ENCODE results near the gene GALK1.

GALK1 gene

DNA sequence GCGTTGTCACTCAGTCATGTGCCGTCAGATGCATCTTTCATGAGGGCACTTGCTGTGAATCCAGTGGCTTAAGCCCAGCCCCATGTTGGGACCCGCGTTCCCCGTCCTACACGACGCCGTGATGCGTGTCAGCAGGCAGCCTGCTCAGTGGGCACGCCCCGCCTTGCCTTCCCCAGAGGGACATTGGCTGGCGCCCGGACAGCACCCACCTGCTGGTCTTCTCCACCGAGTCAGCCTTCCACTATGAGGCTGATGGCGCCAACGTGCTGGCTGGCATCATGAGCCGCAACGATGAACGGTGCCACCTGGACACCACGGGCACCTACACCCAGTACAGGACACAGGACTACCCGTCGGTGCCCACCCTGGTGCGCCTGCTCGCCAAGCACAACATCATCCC is 34.9 kb downstream of the GALK1 start:
- no peak for DNase-seq (ENCODE audit: extremely low read depth in 1 of 2, low read depth in 1 of 2)

DNA sequence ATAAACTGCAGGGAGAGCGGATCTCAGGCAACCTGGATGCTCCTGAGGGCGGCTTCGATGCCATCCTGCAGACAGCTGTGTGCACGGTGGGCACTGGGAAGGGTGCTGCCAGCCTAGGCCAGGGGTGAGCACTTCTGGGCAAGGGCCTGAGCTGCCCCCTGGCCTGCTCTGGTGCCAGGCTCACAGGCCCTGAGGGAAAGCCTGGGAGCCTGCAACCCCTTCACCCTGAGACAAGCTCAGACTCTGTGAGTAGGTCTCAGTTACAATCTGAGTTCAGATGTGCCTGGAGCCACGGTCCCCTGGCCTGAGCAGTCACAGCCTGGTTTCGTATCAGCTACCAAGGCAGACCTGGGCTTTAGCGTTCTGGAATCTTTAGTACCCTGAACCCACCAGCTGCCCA is 35.6 kb downstream of the GALK1 start:
- no peak for DNase-seq (ENCODE audit: extremely low read depth in 1 of 2, low read depth in 1 of 2)

DNA sequence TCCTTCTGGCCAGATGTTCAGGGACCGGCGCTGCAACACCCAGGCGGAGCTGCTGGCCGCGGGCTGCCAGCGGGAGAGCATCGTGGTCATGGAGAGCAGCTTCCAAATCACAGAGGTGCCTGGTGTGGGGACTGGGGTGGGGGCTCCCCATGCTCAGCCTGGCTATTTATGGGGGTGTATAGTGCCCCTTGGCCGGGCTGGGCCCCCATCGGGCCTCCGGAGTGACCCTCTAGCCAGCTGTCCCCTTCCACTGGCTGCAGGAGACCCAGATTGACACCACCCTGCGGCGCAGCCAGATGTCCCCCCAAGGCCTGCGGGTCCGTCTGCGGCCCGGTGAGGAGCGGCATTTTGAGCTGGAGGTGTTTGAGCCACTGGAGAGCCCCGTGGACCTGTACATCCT is 37.6 kb downstream of the GALK1 start:
- no peak for DNase-seq (ENCODE audit: extremely low read depth in 1 of 2, low read depth in 1 of 2)

DNA sequence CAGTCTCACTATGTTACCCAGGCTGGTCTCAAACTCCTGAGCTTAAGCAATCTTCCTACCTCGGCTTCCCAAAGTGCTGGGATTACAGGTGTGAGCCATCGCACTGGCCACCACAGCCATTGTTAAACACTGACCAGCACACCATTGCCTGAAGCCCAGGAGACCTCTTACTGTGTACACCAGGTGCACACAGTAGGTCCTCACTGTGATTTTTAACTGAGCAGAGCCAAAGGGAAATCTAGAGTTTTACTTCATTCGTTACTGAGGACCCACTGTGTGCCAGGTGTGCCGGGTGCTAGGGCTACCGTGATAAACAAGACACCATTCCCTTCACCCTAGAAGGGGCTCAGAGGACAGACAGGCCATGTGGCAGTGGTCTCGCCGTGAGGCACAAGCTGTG is 39.5 kb downstream of the GALK1 start:
- DNase-seq (ENCODE audit: extremely low read depth in 1 of 2, low read depth in 1 of 2) = no peak

DNA sequence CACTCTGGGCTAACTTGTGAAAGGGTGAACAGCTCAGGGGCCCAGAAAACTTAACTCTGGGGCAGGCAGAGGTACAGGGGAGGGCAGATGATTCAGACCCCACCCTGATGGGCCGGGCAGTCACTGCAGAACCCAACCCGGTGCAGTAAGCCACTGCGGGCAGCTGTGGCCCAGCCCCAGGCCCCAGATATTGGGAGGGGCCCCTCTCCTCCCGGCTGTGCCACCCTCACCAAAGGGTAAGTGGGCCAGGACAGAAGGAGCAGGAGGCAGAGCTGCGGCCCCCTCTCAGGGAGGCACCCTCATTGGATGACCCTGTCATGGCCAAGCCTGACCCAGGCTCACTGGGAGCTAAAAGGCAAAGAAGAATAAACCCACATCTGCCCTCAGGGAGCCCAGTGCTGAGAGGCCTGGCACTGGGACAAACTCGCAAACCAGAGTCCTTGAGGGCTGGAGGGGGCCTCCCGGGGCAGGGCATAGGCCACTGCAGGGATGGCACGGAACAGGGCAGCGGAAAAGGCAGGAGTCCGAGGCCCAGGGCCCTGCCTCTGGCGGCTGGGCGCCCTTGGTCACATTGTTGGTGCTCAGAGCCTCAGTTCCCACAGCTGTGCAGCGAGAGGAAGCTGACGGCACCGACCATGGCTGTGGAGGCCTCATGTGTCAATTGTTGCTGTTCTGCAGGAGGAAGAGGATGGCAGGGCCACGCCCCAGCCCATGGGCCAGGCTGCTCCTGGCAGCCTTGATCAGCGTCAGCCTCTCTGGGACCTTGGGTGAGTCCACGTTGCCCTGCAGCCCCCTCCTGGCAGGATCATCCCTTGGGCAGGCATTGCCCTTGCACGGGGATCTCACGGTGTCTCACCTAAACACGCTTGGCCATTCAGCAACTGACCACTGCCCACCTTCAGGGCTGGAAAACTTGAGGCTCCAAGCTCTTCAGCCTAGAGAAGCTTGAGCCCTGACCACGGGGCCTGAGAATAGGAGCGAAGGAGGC is 40.7 kb downstream of the GALK1 start:
- no peak for DNase-seq (ENCODE audit: extremely low read depth in 1 of 2, low read depth in 1 of 2)

DNA sequence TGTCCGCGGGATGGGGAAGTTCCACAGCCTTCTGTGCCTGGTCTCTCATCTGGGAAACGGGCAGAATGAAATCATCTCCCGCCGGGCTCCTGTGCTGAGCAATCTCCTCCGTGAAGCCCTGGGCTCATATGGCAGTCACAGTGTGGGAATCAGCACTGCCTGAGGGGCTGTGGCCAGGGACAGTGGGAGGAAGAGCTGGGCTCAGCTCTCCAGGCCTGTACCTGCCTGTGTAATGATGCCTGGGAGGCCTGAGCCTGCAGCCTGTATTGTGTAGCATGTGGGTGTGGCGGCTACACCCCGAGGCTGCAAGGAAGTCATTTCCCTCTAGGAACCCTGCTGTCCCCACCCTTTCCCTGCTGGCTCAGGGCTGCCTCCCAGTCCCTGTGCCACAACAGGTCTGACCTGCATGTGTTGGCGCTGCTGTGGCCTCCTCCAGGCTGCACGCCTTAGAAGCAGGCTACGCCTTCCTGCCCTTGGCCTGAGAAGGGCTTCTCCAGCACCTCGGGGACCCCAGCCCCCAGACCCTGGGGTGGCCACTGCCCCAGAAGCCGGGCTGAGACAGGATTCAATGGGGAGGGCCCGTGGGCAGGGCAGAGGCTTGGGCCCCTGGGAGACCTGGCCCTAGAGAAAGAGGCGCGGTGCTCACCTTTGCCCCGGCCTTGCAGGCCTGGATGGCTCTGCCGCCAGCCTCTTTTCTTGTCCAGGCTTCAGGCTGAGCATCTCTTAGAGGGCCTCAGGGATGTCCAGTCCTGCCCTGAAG is 41.6 kb downstream of the GALK1 start:
- DNase-seq (ENCODE audit: extremely low read depth in 1 of 2, low read depth in 1 of 2) = no peak

DNA sequence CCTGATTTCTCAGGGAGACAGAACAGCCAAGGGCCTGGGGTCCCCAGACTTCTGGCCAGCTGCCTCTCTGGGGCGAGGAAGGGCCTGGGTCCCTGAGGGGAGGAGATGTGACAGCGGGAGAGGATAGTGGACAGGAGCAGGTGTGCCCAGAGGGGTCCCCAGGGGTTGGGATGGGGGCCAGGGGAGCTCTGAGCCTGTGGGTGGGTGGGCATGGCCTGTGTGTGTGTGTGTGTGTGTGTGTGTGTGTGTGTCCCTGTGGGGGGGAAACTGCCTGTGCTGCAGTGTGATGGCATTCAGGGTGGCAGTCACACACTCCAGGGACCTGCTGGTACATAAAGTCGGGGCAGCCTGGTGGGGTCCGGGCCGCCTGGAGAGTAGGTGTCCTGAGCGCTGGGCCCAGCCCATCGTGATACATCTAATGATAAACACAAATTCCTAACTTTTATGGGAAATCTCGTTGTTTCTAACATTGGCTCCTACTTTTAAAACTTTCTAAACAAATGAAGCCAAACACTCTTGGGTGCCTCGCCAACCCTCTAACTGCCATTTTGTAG is 42.4 kb downstream of the GALK1 start:
- DNase-seq (ENCODE audit: extremely low read depth in 1 of 2, low read depth in 1 of 2) = no peak

DNA sequence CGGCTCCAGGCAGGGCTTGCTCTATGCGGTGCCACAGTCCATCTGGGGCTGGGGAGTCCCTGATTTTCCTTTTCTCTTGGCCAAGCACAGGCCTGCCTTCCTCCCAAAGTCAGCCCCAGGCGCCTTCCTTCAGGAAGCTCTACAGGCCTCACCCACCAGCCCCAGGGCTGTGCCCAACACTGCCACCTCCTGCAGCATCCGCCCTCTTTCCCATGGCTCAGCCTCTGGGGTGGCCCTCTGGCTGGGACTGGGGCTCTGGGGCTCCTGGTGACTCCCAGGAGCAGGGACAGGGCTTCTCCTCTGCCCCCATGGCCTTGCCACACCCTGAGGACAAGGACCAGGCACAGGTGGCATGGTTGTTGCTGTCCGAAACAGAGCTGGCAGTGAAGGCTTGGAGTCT is 42.9 kb downstream of the GALK1 start:
- DNase-seq (ENCODE audit: extremely low read depth in 1 of 2, low read depth in 1 of 2) = no peak

DNA sequence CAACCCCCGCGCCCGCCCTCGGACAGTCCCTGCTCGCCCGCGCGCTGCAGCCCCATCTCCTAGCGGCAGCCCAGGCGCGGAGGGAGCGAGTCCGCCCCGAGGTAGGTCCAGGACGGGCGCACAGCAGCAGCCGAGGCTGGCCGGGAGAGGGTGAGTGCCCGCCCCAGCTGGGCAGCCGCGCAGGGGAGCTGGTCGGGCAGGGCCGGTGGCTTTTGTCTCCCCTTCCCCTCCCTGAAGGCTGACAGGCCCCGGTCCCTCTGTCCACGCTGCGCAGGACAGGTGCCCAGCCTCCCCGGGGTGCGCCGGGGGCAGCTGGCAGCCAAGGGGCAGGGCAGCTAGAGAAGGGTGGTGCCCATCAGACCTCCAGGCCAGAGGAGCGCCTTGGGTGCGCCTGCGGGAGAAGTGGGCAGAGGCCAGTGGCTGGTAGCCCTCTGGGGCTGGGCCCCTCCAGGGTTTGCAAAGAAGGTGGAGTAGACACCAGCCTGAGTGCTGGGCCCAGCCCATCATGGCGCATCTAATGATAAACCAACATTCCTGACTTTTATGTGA is 43.5 kb downstream of the GALK1 start:
- DNase-seq (ENCODE audit: extremely low read depth in 1 of 2, low read depth in 1 of 2) = no peak

DNA sequence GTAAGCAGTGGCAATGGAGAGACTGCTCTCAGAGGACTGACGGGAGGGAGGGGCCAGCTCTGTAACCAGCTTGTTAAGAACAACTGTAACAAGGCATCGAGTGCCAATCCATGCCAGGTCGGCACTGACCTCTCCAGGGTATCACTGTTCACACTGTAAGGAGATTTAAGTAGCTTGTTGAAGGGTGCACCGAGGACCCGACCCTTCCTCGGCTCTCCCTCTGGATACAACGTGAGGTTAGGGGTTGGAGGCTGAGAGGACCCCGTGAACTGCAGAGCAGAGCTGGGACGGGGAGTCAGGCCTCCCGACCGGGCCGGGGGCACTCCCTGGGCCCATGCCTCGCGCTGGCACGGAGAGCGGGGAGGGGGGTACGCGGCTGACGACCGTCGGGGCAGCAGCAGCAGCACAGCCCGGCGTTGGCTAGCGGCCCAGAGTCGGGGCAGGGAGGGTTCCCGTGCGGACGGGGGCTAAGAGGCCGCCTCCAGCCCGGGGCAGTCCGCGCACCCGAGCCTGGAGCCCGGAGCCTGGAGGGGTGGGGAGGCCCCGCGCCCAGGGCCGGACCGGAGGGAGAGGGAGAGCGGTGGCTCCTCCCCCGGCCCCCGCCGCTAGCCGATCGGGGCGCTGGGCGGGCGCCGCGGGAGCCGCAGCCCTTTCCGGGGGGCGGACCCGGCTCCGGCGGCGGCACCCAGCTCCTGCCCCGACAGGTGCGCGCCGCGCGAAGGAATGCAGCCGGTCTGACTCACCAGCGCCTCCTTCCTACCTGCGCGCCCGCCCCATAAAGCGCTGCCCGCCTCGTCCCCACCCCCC is 44.1 kb downstream of the GALK1 start, which contains the start of gene ITGB4:
Gene ITGB4 (plus strand): TSS at position 804 of the 807 bp plus-strand sequence. CDS start 3,245 bp downstream, outside the sequence.
- peak; percentile 33 to 43 for DNase-seq (ENCODE audit: extremely low read depth in 1 of 2, low read depth in 1 of 2)

DNA sequence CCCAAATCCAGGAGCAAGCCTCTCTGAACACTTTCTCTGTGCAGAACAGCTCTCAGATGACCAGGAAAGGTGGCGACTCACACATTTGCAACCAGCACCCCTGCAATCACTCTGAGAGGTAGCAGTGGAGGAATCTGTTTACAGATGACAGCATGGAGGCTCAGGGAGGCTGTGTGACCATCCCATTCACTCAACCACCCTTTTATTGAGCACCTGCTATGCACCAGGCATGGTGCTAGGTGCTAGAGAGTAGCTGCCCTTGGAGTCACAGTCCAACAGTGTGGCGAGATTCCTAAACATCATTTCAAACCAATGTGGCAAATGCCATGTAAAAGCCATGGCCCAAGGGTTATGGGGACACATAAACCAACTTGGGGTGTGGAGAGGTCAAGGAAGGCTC is 45.3 kb downstream of the GALK1 start:
- DNase-seq (ENCODE audit: extremely low read depth in 1 of 2, low read depth in 1 of 2) = no peak

DNA sequence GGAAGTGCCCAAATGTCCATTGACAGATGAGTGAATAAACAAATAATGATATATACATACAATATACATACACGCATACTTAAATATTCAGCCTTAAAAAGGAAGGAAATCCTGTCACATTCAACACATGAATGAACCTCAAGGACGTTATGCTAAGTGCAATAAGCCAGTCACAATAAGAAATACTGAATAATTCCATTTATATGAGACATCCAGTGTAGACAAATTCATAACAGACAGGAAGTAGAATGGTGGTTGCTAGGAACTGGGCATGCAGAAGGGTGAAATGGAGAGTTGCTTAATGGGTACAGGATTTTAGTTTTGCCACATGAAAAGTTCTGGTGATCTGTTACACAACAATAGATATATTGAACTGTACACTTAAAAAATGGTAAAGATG is 52.5 kb downstream of the GALK1 start:
- no peak for DNase-seq (ENCODE audit: extremely low read depth in 1 of 2, low read depth in 1 of 2)
